GM21515 (cell line): ENCODE results near the gene TMEM81.

ENCODE experiments used
- ATAC-seq: cut with Tn5 transposase; IDR thresholded peaks from one replicate; pipeline ENCODE4 v1.9.1; 2021; ENCODE audit not compliant: unreplicated experiment

TMEM81 gene

DNA sequence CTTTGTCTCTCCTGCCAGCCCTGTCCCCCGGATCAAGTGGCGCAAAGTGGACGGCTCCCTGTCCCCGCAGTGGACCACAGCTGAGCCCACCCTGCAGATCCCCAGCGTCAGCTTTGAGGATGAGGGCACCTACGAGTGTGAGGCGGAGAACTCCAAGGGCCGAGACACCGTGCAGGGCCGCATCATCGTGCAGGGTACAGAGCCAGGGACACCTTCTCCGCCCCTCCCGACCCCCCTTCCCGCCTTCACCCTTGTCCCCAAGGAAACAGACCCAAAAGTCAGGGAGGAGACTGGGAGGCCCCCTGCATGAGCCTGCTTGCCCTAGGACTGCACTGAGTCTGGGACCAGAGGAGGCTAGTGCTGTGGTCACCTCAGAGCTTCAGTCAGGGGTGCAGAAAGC is 23.0 kb downstream of the TMEM81 start:
- no peak for ATAC-seq

DNA sequence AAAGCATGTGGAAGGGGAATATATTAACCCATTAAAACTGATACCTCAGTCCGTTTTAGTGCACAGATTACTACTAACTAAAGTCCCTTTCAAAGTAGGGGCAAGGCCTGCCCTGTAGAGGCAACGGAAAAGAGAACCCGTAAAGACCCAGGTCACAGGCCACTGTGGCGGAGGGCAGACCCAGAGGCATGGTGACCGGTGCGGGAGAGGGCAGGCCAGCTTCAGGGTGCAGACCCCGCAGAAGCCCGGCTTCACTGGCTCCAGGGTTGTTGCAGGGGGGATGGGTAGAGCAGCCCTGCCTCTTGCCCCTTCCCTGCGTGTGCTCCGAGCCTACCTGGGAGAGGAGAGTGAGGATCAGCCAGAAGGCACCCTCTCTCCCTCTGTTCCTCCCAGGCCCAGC is 23.5 kb downstream of the TMEM81 start:
- no peak for ATAC-seq

DNA sequence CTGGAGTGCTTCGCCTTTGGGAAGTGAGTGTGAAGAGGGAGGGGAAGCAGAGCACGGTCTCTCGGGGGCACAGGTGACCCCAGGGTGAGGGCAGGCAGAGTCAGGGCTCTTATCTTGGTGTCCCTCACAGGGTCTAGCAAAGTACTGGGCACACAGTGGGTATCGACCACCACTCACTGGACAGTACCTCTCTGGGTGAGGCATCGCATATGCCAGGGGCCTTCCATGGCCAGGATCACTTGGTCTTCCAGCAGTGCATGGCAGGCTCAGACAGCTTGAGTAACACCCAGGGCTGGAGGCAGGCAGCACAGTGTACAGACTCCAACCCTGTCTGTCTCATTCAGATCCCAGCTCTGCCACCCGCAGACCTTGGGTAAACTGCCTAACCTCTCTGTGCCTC is 24.6 kb downstream of the TMEM81 start:
- no peak for ATAC-seq

DNA sequence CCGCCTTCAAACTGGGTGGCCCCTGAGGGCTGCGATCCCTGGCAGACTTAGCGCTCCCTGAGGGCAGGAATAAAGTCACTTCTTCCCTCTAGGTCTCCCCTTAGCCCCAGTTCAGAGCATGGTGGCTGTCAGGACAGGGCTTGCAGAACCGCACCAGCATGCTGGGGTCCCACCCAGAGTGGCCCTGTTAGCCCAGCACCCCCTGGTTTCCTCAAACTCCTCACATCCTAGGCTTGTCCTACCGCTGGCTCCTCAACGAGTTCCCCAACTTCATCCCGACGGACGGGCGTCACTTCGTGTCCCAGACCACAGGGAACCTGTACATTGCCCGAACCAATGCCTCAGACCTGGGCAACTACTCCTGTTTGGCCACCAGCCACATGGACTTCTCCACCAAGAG is 25.4 kb downstream of the TMEM81 start:
- ATAC-seq: no peak

DNA sequence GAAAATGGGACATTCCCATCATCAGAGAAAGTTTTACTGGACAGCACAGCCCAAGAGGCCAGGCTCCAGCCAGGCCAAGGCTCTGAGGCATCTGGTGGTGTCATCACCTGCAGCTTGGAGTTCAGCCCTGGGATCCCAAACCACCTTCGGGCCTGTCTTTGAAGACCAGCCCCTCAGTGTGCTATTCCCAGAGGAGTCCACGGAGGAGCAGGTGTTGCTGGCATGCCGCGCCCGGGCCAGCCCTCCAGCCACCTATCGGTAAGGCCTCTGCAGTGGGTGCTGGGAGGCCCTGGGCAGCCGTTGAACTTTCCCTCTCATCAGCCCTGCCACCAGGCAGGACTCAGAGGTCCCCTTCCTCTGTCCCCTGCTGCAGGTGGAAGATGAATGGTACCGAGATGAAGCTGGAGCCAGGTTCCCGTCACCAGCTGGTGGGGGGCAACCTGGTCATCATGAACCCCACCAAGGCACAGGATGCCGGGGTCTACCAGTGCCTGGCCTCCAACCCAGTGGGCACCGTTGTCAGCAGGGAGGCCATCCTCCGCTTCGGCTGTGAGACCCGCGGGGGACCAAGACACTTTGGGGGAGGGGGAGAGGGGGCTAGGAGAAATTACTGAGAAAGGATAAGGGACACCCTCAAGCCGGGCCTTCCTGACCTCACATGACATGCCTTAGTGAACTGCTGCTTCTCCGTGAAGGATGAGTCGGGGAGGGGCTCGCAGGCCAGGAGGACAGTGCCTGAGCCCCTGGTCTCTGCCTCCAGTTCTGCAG is 26.3 kb downstream of the TMEM81 start:
- ATAC-seq: no peak

DNA sequence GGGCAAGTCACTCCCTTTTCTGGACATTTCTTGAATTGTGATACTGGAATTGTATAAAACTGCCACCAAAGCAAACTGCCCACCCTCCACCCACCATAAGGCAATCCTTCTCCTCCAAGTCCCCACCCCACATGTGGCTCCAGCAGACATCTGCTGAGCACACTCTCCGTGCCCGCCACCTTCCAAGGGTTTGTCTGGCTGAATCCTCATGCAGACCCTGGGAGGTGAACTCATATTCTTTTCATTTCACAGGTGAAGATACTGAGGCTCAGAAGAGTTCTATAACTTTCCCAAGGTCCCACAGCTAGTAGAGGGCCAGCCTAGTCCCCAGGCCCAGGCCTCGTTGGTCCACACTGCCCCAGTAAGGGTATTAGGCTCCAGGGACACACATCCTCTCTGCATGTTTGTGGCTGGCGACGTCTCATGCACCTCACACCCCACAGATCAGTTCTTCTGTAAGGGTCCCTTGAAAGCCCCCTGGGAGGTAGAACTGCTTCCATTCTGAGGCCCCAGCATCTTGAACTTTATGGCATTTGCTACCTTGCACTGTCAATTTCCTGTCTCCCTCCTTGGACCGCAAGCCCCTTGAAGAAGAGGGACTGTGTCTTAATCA is 27.2 kb downstream of the TMEM81 start:
- ATAC-seq: no peak

DNA sequence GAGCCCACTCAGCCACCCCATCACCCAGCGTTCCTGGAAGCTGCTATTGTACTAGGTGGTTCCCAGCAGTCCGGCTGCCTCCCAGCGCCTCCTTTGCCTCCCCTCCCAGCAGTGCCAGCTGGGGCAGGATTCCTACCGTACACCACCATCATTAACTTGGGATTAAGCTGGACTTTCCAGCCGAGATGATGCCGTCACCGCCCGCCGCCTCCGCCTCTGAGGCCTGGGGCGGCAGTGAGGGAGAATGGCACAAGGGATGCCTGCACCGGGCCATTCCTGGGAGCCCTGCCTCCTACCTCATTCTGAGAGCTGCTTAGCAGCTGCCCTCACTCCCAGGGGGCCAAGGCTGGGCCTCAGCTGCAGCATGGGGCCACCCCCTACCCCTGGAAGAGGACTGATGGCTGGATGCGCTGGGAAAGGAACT is 28.1 kb downstream of the TMEM81 start:
- ATAC-seq: no peak

DNA sequence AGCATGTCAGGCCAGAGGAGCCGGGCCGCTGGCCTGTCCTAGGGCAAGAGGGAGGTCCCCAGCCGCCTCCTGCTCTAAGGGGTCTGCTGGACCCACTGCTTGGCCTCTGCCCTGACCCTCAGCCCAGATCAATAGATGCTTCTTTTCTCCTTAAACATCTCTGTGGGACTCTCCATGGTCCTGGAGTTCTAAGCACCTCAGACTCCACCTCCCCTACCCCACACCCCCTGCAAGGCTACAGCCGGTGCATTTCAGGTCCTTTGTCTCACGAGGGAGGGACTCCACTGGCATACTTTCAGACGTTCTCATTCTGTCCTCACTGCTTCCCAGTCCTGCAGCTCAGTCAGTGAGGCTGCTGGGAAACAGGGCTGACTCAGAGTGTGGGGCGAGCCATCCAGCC is 30.2 kb downstream of the TMEM81 start:
- ATAC-seq: no peak

DNA sequence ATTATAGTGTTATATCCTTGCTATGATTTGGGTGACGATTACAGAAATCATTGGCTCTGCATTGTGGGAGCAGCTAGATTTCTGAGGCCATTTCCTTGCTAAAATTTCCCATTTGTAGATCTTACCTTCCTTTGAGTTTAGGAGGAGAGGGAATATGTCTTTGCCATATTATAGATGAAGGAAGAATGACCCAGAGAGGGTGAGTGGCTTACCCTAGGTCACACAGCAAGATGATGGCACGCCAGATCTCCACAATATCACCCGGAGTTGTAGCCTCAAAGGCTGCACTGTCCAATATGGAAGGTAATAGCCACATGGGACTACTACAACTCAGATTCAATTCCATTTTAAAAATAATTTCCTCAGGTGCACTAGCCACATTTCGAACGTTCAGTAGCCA is 31.0 kb downstream of the TMEM81 start:
- no peak for ATAC-seq

DNA sequence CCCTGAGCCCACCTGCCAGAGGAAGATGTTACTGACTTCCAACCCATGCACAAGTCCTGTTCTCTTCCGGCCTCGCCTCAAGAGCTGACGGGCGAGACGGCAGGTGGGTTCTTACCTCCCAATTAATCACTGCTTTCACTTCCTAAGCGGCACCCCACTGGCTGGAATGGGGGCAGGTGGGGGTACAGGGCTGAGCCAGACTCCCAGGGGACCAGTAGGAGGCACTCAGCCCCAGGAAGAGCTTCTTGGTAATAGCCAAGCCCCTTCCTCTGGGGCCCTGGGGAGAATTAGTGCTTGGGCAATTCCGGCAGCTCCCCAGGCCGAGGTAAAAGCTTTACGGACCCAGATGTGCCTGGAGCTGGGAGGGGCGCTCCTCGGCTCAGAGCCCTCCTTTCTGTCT is 31.6 kb downstream of the TMEM81 start:
- ATAC-seq: no peak

DNA sequence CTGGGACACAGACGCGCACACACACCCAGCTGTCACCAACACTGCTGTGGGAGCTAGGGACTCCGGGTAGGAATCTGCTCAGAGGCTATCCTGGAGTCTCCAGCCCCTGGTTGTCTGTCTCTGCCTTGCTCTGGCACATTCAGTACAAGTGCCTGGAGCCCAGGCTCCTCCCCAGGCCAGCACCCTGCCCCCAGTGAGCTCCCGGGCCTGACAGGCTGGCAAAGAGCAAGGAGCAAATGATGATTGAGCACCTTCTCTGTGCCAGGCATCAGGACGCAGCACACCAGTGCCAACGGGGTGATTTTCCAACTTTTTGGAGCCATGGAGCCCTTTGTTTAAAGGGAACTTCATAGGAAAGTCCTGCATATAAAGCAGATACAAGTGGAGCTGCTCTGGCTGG is 34.8 kb downstream of the TMEM81 start:
- ATAC-seq: no peak

DNA sequence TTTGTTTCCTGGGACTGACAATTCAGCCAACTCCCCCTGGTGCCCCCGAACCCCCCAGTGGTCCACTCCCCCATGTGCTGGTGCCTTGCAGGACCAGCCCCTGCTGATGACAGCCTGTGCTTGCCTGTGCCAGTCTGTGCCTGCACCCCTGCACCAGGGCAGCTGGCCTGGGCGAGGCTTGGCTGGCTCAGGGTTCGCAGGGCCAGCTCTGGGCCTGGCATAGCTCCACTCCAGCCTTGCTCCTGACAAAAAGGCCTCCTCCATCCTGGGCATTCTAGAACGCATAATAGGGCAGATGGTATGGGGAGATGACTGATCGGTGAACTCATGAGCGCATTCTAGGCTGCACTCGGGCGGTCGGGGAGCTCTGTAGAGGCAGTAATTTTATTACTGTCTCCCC is 35.9 kb downstream of the TMEM81 start:
- no peak for ATAC-seq

DNA sequence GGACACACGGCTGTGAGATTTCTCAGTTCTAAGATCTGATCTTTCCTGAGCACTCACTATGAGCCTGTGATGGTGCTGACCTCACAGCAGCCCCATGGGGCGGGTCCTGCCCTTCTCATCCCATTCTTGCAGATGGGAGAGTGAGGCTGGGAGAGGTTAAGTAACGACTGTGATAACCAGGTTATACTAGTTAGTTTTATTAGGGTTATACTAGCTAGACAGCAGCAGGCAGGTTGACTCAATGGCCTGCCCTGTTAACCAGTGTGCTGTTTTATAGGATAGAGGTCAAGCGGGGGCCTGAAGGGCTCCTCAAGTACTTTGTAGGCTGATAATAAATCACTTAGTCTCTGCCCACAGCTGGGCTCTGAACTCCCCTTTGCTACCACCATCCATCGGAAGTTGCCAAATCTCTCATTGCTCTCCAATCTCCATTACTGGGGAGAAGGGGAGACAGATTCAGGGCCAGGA is 36.5 kb downstream of the TMEM81 start:
- no peak for ATAC-seq

DNA sequence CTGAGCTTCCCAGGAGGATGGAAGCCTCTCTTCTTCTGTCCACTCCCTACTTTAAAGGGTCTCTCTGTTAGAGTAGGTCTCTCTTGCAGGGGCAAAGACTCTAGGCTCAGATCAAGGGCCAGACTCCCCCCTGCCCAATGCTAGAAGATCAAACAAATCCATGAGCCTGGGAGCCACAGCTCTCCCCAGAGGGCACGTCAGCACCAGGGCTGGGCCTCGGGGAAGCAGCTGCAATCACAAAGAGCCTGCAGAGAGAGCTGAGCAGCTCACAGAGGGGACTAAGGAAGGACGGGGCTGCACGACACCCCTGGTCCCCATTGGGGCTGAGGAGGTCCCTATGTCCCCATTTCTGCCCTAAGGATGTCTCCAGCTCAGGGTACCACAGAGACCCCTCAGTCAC is 37.4 kb downstream of the TMEM81 start:
- ATAC-seq: no peak

DNA sequence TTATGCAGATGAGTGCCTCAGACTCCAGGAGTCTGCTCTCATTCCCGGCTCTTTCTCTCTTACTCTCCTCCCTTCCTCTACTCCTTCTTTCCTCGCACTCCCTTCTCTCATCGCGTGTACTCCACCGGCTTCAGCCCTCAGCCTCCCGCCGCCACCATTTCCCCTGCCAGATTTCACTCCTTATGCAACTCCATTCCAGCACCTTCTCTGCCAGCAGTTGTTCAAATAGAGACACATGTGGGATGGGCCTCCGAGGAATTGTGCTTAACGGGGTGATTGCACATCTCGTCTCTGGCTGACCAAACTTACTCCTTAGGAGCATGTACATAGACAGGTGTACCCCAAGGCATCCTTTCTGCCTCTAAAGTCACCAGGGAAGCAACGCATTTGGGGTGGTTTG is 39.1 kb downstream of the TMEM81 start:
- ATAC-seq: no peak

DNA sequence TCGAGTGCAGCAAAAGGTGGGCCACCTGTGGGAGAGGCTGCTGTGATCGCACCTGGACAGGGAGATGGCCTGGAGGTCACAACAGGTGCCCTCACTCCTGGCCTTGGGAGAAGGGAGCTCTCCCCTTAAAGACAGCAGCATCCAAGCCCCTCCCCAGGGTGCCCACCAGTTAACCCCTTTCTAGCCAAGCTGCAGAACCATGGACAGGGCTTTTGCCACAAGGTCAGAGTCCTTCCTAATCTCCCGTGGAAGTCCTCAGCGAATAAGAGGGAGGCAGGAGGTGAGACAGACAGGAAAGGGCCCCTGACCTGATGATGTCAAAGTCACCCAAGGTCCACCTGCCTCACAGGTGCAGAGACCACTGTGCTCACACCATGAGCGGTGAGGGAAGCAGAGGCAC is 39.5 kb downstream of the TMEM81 start:
- no peak for ATAC-seq

DNA sequence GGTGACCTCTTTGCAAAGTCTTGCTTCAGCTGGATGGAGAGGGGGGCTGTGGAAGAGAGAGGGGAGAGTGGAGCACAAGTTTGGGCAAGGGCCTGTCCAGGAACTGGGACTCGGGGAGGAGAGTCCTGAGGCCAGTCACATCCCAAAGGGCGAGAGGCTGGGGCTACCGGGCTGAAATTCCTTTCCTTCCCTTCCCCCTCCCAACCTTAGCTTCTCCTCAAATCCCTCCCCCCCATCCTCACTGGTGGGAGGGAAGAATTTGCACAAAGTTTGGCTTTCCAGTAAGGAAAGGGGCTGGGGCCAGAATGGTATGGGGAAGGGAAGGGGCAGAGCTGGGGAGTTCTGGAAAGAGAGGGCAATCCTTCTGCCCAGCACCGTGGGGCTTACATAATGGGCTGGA is 40.4 kb downstream of the TMEM81 start:
- ATAC-seq: no peak

DNA sequence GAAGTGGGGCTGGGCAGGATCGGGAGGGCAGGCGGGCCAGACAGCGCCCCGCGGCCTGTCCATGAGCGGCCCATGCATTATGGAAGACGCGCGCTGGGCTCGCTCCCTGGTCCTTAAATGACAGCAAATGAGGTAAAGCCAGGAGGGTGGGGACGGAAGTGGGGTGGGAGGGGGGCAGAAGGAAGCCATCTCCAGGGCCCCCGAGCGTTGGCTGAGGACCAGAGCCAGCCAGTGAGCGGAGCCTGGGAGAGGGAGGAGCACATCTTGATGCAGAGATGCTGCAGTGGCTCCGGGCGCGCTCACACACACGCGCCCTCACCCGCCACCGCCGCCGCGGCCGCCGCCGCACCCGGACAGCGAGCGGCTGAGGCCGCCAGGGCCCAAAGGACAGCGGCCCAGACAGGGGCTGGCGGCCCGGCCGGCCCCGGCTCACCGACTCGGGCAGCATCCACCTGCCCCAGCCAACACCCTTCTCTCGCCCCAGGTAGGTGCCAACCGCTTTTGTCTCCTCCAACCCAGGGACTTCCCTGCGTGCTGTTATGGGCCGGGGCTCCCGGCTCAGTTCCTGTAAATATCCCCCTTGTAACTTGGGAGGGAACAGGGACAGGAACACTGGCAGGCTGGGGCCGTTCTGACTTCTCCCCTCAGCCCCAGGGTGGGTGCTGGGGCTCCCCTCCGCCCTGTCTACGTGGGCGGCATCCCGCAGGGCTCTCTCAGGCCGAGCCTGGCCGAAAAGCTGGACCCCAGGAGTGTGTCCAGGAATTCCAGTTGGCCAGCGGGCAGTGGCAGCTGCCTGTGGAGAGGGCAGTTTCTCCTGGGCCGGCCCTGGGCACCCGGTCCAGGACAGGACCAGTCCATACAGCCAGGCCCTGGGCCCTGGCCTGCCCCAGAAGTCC is 41.1 kb downstream of the TMEM81 start, which contains the start of gene CNTN2:
TSS of gene CNTN2 (plus strand) at position 302 of the 896 bp plus-strand sequence. CDS start 9,974 bp downstream, outside the sequence.
- no peak for ATAC-seq

DNA sequence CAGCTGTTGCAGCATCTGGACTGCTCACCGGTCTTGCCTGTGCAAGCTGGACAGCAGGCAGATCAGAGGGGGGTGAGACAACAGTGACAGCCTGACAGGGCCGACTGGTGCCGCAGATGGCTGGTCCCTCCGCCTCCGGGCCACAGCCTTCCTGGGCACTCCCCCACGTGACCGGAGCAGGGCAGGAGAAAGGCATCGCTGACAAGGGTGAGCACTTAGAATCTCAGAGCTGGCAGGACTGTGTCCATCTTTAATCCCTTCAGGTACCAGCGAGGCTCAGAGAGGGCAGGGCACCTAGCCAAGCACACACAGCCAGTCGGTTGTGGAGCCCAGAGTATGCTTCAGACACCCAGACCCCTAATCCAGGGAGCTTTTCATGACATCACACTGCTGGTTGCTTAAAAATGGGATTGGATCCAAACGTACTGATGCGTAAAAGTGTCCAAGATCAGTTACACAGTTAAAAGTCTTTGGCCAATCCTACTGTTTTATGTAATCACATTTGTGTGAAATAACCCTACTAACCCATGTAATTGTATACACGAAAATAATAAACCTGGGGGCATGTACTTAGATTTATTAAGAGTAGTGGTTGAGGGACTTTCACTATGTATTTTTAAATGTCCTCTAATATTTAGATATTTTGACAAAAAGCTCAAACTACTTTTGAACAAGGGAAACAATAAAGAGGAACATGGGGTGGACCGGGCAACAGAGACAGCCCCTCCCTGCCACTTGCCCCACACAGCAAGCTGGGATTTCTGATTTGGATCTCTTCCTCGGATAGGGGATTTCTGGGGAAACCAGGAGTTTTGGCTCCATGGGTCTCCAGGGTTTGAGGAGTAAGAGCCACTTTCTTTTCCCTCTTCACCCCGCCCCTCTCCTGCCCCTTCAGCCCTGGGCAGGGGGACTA is 42.0 kb downstream of the TMEM81 start:
- no peak for ATAC-seq

DNA sequence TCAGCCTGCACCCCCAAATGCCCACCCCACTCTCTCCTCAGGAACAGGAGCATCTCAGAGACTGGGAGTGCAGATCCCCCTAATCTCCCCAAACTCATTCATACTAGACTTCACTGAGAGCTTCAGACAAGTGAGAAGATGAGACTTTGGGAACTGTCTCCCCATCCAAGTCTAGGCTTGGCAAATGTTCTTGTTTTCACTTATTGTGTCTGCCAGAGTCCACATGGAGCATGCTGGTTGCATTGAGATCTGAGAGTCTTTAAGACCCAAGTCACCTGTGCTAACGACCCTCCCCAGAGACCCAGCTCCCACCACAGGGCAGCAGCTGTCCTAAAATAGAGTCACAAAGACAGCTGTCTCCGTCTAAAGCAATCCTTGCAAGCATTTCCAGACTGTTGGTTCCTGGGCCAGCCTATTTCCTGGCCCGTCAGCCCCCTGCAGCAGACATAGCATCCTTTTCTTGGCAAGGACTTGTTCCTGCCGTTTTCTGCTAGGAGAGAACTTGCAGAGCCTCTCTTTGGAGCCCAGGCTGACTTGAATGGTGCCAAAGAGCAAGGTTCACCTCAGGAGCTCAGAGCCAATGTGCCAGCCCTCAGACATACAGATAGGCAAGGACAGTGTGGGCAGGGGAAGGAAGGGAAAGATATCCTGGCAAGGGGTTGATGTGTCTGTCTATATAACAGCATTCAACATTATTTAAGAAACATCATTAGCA is 43.1 kb downstream of the TMEM81 start:
- ATAC-seq: no peak
